Mononuclear cell (primary cell): ENCODE data around the gene PDZD7. TPM values are rescaled to one million over a fixed set of nuclear protein-coding genes. Genes with fewer than 3 reads are reported as not detected.
A peak's percentile ranks its signal among the peaks of the same experiment; 100 is the strongest.

Experiments
- H3K27me3 ChIP-seq: 2 replicates; pipeline ENCODE4 v1.6.0; 2011; ENCODE audit warnings: low read length, control low read depth; ENCODE audit not compliant: insufficient read depth
- H3K4me1 ChIP-seq: 2 replicates; pipeline ENCODE4 v1.5.1; 2011; ENCODE audit warnings: mild to moderate bottlenecking, low read length, control low read depth; ENCODE audit not compliant: insufficient read depth
- H3K4me3 ChIP-seq: 2 replicates; pipeline ENCODE4 v1.5.1; 2011; ENCODE audit warnings: mild to moderate bottlenecking, low read length, moderate library complexity
- H3K9me3 ChIP-seq: 2 replicates; pipeline ENCODE4 v1.5.1; 2011; ENCODE audit warnings: low read depth, mild to moderate bottlenecking, control low read depth, low read length
- total RNA-seq: library from RNA; depleted of rRNA; stranded (reverse); fragments of >200 nt; gene quantifications from one replicate; pipeline ENCODE4 v1.2.3, GENCODE V29; 2012

PDZD7 gene
- 0.21 TPM for total RNA-seq

DNA sequence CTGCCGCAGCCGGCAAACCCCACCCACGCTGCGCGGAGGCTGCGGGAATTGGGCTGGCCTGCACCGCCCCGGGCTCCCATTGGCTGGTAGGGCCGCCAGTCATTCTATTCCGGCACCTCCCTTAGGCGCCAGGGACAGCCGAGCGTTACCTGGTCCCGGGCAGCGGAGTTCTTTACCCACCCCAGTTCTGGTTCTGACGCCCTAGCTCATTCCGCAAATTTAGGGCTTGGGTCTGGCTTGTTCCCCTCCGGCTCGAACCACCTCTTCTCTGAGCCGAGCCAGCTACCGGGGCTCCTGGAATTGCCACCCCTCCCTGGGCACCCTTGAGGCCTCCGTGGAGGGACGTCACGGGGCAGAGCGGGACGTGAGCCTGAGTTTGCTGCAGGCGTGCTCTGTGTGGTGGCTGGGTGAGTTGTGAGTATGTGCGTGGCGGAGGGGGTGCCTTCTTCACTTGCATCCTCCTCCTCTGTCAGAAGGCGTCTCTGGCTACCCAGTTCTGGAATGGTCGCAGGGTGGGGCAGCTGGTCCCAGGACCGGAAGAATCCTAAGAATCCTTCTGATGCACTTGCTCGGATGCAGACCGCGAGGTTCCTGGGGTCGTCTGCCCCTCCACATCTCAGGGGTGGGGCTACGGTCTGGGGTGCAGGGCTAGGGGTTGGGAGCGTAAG is at the start of gene PDZD7, which contains the start of gene SFXN3:
PDZD7 (minus strand) TSS at position 2 of the 668 bp plus-strand sequence. CDS start 910 bp downstream, outside the sequence.
SFXN3 (plus strand) TSS at position 107 of the 668 bp plus-strand sequence. CDS start 3,461 bp downstream, outside the sequence.
- peak within 1 kb of the TSS; percentile 81 for H3K4me3 ChIP-seq
- H3K4me1 ChIP-seq: peaks cover 34% of the 10 kb centered on the region
- H3K27me3 ChIP-seq: no peaks in the 10 kb centered on the region

DNA sequence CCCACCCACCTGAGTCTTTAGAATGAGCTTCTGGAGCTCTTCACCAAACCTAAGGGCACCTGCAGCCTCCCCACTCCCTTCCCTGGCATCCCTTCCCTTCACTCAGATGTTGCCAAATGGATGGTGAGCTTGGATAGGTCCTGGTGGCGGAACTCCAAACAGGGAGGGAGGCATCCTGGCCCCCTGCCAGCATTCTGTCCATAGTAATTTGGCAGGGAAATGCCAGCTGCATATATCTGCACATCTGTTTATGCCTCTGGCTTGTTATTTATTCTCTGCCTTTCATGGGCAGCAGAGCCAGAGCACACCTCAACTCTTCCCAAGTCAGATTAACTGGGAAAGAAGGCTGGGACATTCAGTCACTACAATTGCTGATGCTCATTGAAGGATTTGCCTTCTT is 48.9 kb upstream of the PDZD7 start:
- no peaks in the 10 kb centered on the region for H3K9me3 ChIP-seq
- H3K4me1 ChIP-seq: no peaks in the 10 kb centered on the region
- H3K4me3 ChIP-seq: no peak overlapping the region
- peaks cover 48% of the 10 kb centered on the region for H3K27me3 ChIP-seq

More for the DNA sequence above, at the start of gene PDZD7, which contains the start of gene SFXN3:
- no peaks in the 10 kb centered on the region for H3K9me3 ChIP-seq

DNA sequence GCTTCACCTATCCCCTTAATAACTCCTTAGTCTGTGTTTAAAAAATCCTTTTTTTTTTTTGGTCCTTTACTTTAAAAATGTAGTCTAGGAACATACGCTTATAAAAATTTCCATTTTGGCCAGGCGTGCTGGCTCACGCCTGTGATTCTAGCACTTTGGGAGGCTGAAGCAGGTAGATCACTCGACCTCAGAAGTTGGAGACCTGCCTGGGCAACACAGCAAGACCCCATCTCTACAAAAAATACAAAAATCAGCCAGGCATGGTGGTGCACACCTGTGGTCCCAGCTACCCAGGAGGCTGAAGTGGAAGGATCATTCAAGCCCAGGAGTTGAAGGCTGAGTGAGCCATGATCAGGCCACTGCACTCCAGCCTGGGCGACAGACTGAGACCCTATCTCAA is 45.7 kb upstream of the PDZD7 start:
- H3K4me3 ChIP-seq: no peak overlapping the region
- H3K4me1 ChIP-seq: peaks cover 17% of the 10 kb centered on the region
- H3K27me3 ChIP-seq: peaks cover 49% of the 10 kb centered on the region
- H3K9me3 ChIP-seq: no peaks in the 10 kb centered on the region

DNA sequence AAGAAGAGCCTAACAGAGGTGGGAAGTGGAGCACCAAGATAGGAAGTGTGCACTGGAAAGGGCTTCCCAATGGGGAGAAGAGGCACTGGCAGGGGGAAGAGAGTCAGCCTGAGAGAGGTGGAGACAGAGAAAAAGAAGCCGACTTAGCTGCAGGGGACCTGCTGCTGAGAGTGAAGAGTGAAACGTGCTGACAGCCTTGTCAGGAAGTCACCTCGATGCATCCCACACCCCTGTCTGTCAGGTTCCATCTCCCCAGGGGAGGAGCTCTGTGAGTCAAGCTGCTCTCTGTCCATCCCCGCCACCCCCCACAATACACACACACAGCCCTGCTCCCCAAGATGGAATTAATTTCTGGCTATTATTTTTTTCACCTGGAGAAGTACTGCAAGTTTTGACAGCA is 44.8 kb upstream of the PDZD7 start:
- Histone ChIP-seq H3K9me3 (no peaks in the 10 kb centered on the region), H3K4me3 (no peak overlapping the region), H3K4me1 (peaks cover 26% of the 10 kb centered on the region), H3K27me3 (peaks cover 49% of the 10 kb centered on the region)

DNA sequence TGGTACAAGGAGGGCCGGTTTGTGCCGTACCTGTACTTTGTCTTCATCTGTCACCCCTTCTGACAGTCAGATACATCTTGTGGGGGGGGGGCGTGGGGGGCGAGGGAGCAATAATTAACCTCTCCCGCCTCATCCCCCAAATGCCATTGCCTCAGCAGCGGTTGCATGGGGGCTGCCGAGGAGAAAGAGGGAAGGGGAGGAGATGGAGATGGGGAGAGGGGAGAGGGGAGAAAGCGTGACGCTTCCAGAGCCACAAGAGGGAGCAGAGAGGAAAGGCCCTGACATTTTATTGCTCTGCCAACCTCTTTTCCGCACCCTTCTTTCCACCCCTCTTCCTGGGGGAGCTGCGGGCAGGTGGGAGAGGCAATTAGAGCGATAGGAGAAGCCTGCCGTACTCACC is 42.7 kb upstream of the PDZD7 start:
- Histone ChIP-seq H3K4me1 (peaks cover 34% of the 10 kb centered on the region), H3K9me3 (no peaks in the 10 kb centered on the region), H3K27me3 (peaks cover 38% of the 10 kb centered on the region), H3K4me3 (no peak overlapping the region)

DNA sequence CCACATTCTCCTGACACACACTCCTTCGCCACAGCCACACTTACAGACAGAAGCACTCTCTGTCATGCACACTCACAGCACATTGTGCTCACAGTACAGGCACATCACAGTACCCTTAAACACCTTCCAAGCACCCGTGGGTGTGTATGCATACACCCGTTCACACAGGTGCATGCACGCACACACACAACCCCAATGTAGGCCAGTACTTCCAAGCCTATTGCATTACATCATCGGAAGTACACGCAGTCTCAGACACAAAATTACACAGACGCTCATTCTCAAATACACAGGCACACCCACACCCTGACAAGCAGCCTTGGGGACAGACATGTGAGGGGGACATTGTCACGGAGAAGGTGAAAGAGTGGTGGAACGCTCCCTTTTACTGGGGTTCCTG is 42.0 kb upstream of the PDZD7 start:
- H3K27me3 ChIP-seq: peaks cover 35% of the 10 kb centered on the region
- H3K9me3 ChIP-seq: no peaks in the 10 kb centered on the region
- H3K4me1 ChIP-seq: peaks cover 34% of the 10 kb centered on the region
- H3K4me3 ChIP-seq: no peak overlapping the region

DNA sequence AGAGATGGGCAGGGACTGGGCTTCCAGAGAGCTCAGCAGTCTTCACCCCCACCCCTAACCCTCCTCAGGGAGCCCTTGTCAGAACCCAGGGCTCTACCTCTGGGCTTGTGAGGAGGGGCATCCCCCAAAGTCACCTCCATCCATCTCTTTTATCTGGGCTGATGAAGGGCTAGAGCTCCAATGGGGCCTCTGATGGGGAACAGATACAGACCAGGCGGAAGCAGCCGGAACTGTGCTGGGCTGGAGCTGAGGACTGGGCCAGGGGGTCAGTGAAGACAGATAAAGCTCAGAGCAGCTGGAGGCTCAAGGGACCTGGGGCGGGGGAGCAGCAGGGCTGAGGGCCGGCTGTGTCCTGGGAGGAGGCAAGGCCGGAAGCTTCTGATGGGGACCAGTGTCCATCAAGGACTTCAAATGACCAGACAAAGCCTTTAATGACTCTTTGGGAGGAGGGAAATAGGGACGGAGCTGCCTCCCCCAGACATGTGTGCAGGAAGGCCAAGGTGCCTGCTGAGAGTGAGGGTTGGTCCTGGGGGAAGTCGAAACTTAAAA is 41.0 kb upstream of the PDZD7 start:
- no peak overlapping the region for H3K4me3 ChIP-seq
- peaks cover 37% of the 10 kb centered on the region for H3K27me3 ChIP-seq
- no peaks in the 10 kb centered on the region for H3K9me3 ChIP-seq
- H3K4me1 ChIP-seq: peaks cover 41% of the 10 kb centered on the region

DNA sequence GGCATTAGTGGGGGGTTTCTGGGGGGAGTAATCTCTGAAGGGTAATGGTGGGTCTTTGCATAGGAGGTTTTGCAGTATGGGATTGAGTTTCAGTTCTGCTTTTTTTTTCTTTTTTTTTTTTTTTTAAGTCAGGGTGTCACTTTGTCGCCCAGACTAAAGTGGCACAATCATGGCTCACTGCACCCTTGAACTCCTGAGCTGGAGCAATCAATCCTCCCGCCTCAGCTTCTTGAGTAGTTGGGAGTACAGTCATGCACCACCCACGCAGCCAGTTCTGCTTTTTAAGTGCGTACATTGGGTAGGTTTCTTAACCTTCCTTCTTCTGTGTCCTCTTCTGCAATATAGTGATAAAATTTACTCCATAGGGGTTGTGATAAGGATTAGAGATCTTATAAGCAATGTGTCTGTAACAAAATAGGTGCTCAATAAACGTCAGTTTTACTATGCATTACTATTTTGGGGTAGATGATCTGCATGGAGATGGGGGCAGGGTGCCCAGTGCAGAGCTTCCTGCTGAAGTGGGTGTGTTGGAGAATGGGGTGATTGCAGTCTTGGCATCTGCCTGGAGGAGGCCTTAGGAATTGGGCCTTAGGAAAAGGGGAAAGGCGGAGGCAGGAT is 40.4 kb upstream of the PDZD7 start:
- H3K4me3 ChIP-seq: no peak overlapping the region
- H3K27me3 ChIP-seq: peaks cover 35% of the 10 kb centered on the region
- no peaks in the 10 kb centered on the region for H3K9me3 ChIP-seq
- H3K4me1 ChIP-seq: peaks cover 47% of the 10 kb centered on the region

DNA sequence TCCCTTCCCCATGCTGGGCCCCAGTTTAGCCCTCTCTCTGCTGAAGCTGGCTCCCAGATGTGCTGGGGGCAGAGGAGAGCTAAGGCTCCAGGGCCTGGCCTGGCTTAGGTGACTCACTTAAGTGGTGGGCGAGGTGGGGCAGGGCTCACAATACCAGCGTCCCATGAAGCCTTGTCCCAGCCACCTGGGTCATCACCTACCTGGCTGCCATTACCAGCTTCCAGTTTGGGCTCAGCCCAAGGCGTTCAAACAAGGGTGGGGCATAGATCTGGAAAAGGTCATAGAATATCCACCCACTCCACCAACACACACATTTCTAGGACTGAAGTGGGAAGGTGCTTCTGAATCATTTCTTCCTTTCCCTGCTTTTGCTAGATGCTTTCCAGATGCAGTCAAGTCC is 39.2 kb upstream of the PDZD7 start:
- no peak overlapping the region for H3K4me3 ChIP-seq
- peaks cover 57% of the 10 kb centered on the region for H3K4me1 ChIP-seq
- no peaks in the 10 kb centered on the region for H3K9me3 ChIP-seq
- peaks cover 35% of the 10 kb centered on the region for H3K27me3 ChIP-seq

DNA sequence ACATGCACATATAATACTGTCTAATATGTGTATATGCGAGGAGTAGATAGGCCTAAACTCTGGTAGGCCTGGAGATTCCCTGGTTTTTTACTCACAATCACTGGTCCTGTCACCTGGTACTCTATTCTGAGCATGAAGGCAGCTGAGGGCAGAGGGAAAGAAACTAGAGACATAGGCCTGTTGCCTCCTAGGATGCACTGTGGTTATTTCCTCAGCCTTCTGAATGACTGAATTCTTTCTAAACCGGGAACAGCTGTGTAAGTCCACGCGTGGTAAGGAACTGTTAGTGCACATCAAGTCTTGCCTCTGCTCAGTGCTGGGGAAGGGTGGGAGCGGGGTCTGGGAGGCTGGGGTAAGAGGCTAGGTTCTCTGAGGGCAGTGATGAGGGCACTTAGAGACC is 38.5 kb upstream of the PDZD7 start:
- no peak overlapping the region for H3K4me3 ChIP-seq
- no peaks in the 10 kb centered on the region for H3K9me3 ChIP-seq
- peaks cover 57% of the 10 kb centered on the region for H3K4me1 ChIP-seq
- H3K27me3 ChIP-seq: peaks cover 36% of the 10 kb centered on the region

DNA sequence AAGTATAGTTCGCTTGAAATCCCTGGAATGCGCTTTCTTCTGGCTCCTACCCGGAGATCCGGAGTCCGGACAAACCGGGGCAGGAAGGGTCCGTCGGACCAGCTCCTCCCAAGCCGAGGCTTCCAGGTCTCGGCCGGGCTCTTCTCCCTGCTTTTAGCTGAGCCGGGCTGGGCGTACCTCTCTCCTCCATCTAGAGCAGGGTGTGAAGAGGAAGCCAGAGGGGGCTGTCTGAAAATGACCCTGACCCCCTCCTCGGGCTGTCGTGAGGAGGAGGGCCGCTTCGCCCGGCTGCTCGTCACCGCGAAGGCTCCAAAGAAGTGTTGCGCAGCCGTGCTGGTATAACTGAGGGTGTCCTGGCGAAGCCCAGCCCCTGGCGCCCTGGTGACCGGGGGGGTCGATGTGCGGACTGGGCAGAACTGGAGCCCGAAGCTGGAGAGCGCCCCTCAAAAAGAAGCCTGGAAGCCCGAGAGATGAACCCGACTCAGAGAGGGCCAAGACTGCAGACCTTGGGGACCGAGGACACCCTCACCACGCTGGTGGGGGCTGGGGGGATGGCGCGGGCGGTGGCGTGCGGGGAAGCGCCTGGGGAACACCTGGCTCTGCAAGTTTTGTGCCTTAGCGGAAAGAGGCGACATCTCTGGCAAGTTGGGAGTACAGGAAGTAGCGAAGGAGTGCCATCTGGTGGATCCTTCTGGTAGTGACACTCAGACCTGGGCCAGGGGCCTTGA is 36.6 kb upstream of the PDZD7 start:
- Histone ChIP-seq H3K4me1 (peaks cover 65% of the 10 kb centered on the region), H3K27me3 (peaks cover 48% of the 10 kb centered on the region), H3K4me3 (peak overlapping the region; percentile 42), H3K9me3 (no peaks in the 10 kb centered on the region)

DNA sequence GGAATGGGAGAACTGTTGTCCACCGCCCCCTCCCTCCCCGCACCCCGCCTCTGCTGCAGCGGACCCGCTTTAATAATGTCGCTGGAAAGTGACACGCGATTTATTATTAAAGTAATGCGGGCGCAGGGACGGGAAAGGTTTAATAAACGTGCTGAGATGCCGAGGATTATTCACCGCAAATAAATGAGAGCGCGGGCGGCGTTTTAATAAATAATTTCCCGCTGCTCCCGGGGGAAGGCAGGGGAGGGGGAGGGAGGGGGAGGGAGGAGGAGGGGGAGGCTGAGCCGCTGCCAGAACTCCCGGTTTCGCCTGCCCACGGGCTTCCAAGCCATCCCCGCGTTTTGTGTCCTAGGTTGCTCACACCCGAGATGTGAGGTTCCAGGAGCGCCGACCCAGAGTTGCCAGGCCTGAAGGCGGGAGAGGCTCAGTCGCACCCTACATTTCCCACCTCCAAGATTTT is 36.0 kb upstream of the PDZD7 start:
- Histone ChIP-seq H3K4me1 (peaks cover 65% of the 10 kb centered on the region), H3K4me3 (peak overlapping the region; percentile 42), H3K27me3 (peaks cover 53% of the 10 kb centered on the region)

DNA sequence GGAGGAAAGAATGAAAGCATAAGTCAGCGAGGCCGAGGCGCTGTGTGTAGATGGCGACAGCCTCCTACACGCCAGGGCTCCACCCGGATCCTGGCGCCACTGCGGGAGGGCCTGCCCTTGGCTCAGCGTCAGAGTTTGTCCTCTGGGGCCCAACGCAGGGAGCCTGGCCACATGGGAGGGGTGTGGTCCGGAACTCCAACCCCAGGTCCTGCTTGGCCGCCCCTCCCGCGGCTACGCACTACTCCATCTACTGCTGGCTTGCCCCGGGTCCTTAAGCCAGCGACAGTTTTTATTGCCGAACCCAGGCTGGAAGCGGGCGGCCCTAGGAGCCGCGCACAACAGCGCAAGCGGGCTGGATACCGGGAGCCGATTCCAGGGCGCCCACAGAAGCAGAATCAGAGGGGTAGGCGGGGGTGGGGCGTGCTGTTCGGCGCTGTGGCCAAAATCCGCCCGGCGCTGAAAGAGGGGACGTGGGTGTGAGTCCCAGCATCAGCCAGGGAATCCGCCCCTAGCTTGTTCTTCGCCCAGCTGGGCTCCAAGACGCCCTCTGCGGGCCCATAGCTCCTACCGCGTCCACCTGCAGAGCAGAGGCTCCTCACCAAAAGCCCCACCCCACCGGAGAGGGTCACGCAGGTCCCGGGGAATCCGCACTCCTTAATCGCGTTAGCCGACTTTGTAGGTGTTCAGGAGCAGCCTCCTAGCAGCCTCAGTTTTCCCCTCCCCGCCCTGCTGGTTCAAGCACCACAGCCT is 35.4 kb upstream of the PDZD7 start:
- Histone ChIP-seq H3K9me3 (no peaks in the 10 kb centered on the region), H3K4me3 (no peak overlapping the region), H3K4me1 (peaks cover 65% of the 10 kb centered on the region), H3K27me3 (peaks cover 57% of the 10 kb centered on the region)

More for the DNA sequence above, 36.0 kb upstream of the PDZD7 start:
- no peaks in the 10 kb centered on the region for H3K9me3 ChIP-seq

DNA sequence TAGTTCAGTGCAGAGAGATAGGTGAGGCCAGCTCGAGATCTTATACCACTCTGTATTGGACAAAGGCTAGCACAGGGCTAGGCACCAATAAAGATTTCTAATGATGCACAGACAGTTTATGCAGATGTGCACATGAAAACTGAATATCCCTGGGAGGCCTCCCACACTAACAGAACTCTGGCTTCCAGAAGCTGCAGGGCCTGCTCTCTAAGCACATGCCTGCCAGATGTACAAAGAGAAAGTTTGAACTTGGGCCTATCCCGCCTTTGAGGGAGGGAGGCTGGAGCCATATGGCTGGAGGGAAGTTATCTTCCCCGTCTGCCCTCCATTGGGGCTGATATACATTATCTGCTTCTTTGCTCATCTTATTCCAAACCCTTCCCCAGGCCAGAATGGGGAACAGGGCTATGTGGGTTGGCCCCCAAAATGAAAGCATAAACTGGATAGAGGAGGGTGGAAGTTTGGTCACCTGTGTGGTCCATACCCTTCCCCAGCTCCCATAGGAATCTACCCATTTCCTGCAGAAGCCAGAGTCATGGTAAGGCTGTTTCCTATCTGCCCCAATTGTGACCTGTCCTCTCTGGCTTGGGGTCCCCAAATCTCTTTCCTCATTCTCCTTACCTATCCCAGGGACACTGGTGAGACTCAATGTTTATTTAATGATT is 34.7 kb upstream of the PDZD7 start:
- Histone ChIP-seq H3K4me3 (no peak overlapping the region), H3K9me3 (no peaks in the 10 kb centered on the region), H3K4me1 (peaks cover 61% of the 10 kb centered on the region), H3K27me3 (peaks cover 57% of the 10 kb centered on the region)
